Ishikawa (cell line): Measurements from ENCODE around the gene B4GALT2.
A peak's percentile ranks its signal among the peaks of the same experiment; 100 is the strongest.

Source experiments
- CEBPB ChIP-seq: IDR thresholded peaks from 2 replicates; pipeline ENCODE4 v1.6.1; 2012
- CREB1 ChIP-seq: IDR thresholded peaks from 2 replicates; pipeline ENCODE4 v1.6.1; 2012; ENCODE audit warnings: low read depth
- EGR1 ChIP-seq: IDR thresholded peaks from 2 replicates; pipeline ENCODE4 v1.6.1; 2012
- EP300 ChIP-seq: IDR thresholded peaks from 2 replicates; pipeline ENCODE4 v1.6.1; 2012; ENCODE audit warnings: borderline replicate concordance
- FOXM1 ChIP-seq: IDR thresholded peaks from 2 replicates; pipeline ENCODE4 v1.6.1; 2012; ENCODE audit warnings: low read depth, borderline replicate concordance
- MAX ChIP-seq: IDR thresholded peaks from 2 replicates; pipeline ENCODE4 v1.6.1; 2012
- NFIC ChIP-seq: IDR thresholded peaks from 2 replicates; pipeline ENCODE4 v1.6.1; 2012
- RAD21 ChIP-seq: IDR thresholded peaks from 2 replicates; pipeline ENCODE4 v1.6.1; 2012; ENCODE audit warnings: low read depth
- REST ChIP-seq: IDR thresholded peaks from 2 replicates; pipeline ENCODE4 v1.6.1; 2012; ENCODE audit warnings: low read depth, mild to moderate bottlenecking
- TAF1 ChIP-seq: IDR thresholded peaks from 2 replicates; pipeline ENCODE4 v1.6.1; 2012; ENCODE audit warnings: low read depth, mild to moderate bottlenecking
- TCF12 ChIP-seq: IDR thresholded peaks from 2 replicates; pipeline ENCODE4 v1.6.1; 2012; ENCODE audit warnings: low read depth
- TEAD4 ChIP-seq: IDR thresholded peaks from 2 replicates; pipeline ENCODE4 v1.6.1; 2012
- USF1 ChIP-seq: IDR thresholded peaks from 2 replicates; pipeline ENCODE4 v1.6.1; 2012
- YY1 ChIP-seq: IDR thresholded peaks from 2 replicates; pipeline ENCODE4 v1.6.1; 2012; ENCODE audit warnings: low read depth
- ZBTB7A ChIP-seq: IDR thresholded peaks from 2 replicates; pipeline ENCODE4 v1.6.1; 2012; ENCODE audit warnings: low read depth

Gene B4GALT2

GRCh38 chr1:43946236-43947060 is 32.6 kb upstream of the B4GALT2 start, which contains the start of gene IPO13:
TSS of gene IPO13 (plus strand) at chr1:43946950. CDS start at chr1:43947601, 651 bp downstream.
- TF ChIP-seq REST (peak; percentile 87), NFIC (peak; percentile 5; the same call in 1 of the 2 replicates), USF1 (peak; percentile 93), YY1 (no peak), TEAD4 (peak; percentile 31), CEBPB (peak; percentile 53; the same call in 1 of the 2 replicates), EGR1 (peak; percentile 53; the same call in 1 of the 2 replicates), TAF1 (peak; percentile 82), EP300 (no peak), CREB1 (no peak), ZBTB7A (peak; percentile 38; the same call in 1 of the 2 replicates), MAX (peak; percentile 96), FOXM1 (no peak), TCF12 (peak; percentile 66), RAD21 (peak; percentile 67)

GRCh38 chr1:43947061-43947873 is 31.7 kb upstream of the B4GALT2 start:
- TF ChIP-seq ZBTB7A (peak; percentile 45; the same call in 1 of the 2 replicates), TEAD4 (no peak), EP300 (no peak), TCF12 (0 out of 2 replicates have a peak, but pooled peaks have one; percentile 9), RAD21 (no peak)

GRCh38 chr1:43947874-43948437 is 31.1 kb upstream of the B4GALT2 start:
- TF ChIP-seq TAF1 = no peak
- no peak for TF ChIP-seq REST
- no peak for TF ChIP-seq EGR1
- no peak for TF ChIP-seq CEBPB
- TF ChIP-seq USF1 = no peak
- TF ChIP-seq CREB1 = no peak
- no peak for TF ChIP-seq ZBTB7A
- TF ChIP-seq RAD21 = no peak
- TF ChIP-seq EP300 = no peak
- TF ChIP-seq TEAD4 = no peak
- TF ChIP-seq YY1 = no peak
- TF ChIP-seq TCF12 = no peak
- no peak for TF ChIP-seq NFIC
- TF ChIP-seq MAX = no peak
- TF ChIP-seq FOXM1 = no peak

GRCh38 chr1:43949678-43950077 is 29.3 kb upstream of the B4GALT2 start:
- TF ChIP-seq RAD21 = no peak
- no peak for TF ChIP-seq USF1
- no peak for TF ChIP-seq CEBPB
- TF ChIP-seq EGR1 = no peak
- TF ChIP-seq CREB1 = no peak
- no peak for TF ChIP-seq NFIC
- TF ChIP-seq TCF12 = no peak
- no peak for TF ChIP-seq REST
- no peak for TF ChIP-seq YY1
- TF ChIP-seq ZBTB7A = no peak
- TF ChIP-seq EP300 = no peak
- TF ChIP-seq MAX = no peak
- TF ChIP-seq TAF1 = no peak
- TF ChIP-seq TEAD4 = no peak
- no peak for TF ChIP-seq FOXM1
